Left lobe of liver (tissue), 2 donors: Measurements from ENCODE around the gene KIFAP3. TPM values are rescaled to one million over a fixed set of nuclear protein-coding genes. Genes with fewer than 3 reads are reported as not detected.

Experiments used
- ATAC-seq: fragments of 200-7000 bp; cut with Tn5 transposase; one replicate; pipeline ENCODE4 v1.9.1; 2020; ENCODE audit warnings: mild to moderate bottlenecking, moderate library complexity
- DNase-seq: peaks from one replicate; pipeline ENCODE4 v3.0.0-alpha.2; 2020; ENCODE audit warnings: low spot score
- total RNA-seq: library from RNA; stranded (reverse); gene quantifications from one replicate; pipeline ENCODE4 v1.2.1, GENCODE V29; 2021
- donor health status: DM: no; HTN: no; CAD: no; lungs with moderate emphysema.
- donor health status: DM: no; HTN: yes; CAD: no.

KIFAP3 gene
- total RNA-seq, 1 donor from 2014 or later, result 7.1 TPM

DNA sequence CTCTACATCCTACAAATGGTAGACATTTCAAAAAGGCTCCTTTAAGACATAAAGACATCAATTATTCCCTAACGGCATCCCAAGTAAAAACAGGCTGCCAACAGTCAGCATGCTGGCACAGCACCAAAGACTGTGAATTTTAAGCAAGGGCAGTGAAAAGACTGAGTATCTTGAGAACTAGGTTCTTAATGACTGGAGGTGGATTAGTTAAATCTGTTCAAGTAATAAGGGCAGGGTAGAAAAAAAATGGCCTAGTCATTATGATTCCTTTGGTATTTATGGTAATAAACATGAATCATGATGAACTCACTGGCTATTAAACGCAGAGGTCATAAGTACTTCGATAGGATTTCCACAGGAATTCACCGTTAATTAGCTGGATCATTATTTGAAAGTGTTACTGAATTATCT lies 75.2 kb downstream of the KIFAP3 start:
- DNase-seq (no peak), ATAC-seq (no peak)

DNA sequence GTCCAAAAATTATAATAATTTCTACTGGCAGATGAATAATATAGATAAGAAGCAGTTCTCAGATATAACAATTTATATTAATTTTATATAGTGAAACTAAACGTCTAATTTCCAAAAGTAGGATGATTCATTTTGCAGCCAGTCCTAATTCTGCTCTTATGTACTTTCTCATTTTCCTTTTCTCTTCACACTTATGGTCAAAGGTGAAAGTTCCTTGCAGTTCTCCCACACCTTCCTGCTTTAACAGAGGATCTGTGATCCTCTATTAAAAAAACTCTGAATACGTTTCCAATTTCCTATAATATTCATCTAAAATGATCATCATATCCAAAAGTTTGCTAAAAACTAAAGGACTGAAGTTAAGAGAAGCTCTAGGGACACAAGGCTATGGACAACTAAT lies 78.5 kb downstream of the KIFAP3 start:
- DNase-seq (no peak), ATAC-seq (no peak)

DNA sequence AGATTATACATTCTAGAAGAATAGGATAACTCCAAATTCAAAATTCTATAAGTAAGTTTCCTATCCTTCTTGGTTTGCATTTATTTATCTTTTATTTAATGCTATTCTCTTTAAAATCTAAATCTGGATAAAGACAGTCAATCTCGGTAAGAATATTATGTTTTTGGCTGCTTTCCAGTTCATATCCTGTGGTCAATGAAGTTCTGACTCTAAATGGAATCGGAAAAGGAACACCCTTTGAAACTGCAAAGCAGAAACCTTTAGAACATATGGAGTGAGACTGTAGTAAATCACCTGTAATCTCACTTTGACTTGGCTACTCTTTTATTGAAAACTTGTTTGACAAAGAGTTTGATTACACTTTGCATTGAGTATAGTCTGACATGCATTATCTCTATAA lies 85.2 kb downstream of the KIFAP3 start:
- ATAC-seq (no peak), DNase-seq (no peak)

DNA sequence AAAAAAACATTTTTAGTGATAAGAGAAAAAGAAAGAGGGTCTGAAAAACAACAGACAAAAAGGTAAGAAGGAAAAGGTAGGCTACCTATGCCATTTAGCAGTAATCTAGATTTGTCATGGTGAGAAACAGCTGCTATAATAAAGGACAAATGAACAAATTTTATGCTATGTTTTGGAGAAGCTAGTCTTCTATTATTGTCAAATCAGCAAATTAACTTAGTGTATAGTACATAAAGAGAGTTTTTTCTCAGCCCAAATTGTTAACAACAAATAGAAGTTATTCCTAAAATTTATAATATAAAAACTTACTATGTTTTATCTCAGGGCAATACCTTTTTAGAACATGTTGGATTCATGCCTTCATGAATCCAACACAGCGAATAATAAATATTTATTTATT lies 88.7 kb downstream of the KIFAP3 start:
- ATAC-seq (no peak), DNase-seq (no peak)

DNA sequence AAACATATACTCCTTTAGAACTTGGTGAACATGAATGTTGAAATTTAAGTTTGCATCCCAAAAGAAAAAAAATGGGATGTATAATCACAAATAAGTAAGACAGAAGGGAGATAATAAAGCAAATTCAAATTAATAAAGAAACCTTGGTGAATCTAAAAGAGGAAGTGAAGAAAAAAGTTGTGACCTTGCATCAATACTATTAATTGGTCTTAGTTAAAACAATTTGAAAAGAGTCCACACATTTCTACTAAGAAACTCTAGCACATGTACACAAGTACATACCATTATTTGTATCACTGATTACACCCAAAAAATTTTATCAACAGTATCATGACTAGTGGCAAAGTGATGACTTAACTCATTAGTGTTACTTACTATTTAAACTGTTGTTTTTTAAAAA lies 100.4 kb downstream of the KIFAP3 start:
- DNase-seq, result no peak
- no peak for ATAC-seq

DNA sequence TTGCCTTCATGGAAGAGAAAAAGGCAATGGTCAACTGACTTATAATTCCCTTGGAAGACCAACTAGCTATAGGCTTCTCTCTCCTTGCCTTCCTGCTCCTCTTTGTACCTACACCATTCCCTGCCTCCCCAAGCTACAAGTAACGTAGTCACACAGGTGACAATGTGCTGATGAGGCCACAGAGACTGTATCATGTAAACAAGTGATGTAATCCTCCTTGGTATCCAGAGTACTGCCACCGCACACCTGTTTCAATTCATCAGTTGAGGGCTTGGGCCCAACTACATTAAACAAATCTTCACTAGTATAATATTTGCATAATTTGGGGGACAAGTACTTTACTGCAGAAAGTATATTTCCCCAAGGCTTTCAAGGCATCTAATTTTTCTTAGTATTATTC lies 104.4 kb downstream of the KIFAP3 start:
- ATAC-seq, result no peak

DNA sequence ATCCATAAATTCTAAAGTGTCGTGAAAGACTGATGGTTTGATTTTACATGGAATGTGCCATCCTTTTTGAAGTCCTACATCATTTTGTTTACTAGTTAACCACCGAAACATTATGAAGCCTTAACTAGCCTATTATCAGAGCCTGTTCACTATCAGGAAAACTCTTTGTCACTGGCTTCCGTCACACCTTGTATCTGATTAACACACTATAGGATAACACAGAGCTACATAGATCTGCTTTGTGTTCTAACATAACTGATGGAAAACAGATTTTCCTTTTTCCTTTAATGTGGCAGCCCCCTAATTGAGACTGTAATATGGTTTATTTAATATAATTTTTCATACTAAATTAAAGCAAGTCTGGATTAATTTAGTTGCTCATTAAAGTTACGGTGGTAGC lies 106.3 kb downstream of the KIFAP3 start:
- ATAC-seq (no peak), DNase-seq (no peak)

More for the DNA sequence above, 104.4 kb downstream of the KIFAP3 start:
- DNase-seq, result no peak

DNA sequence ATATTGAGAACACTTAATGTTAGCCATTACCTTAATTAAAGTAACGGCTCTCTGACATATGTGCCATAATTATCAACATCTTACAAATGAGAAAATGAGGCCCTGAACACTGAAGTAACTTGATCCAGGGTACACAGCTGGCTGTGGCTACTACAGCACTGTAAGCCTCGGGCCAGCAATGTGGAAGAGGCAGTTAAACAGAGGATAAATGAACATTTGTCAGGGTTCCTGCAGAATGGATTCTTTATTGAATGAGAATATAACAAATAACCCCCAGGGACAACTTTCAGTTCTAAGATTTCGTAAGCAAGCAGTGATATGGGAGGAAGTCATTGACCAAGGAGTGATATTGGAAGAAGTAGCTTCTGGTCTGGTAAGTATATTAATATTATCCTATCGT lies 110.3 kb downstream of the KIFAP3 start:
- ATAC-seq (no peak), DNase-seq (no peak)

DNA sequence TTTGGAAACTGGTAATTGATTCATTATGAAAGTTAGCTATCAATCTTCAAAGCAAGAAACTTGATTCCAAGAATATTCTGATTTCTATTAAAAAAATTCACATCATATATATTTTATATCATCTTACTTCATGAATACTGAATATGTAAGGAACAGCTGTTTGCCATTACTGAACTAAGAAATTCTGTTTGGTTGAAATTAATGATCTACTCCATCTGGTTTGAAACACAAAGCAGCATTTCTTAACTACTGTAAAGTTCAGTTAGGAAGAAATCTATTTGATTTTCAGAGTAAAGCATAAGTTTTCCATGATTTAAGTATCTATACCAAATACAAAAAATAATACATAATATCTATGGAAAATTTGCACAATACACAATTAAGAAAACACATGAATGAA lies 114.8 kb downstream of the KIFAP3 start:
- ATAC-seq (no peak), DNase-seq (no peak)

DNA sequence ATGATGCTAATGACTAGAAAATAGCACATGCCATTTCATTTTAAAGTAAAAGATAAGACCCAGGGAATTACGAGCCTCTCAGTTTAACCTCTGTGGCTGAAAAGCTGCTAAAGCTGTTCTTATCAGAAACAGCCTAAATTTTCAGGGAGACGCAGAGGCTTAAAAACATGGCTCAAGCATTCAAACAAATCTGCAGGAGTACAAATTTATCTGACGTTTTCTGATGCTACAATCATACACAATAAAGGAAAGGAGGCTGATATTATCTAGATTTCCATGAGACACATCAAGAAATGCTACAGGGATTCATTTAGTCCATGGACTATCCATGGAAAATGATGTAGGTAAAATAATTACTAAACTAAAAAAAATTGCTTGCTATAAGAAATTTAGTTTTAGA lies 115.5 kb downstream of the KIFAP3 start:
- ATAC-seq, result no peak
- DNase-seq, result no peak

DNA sequence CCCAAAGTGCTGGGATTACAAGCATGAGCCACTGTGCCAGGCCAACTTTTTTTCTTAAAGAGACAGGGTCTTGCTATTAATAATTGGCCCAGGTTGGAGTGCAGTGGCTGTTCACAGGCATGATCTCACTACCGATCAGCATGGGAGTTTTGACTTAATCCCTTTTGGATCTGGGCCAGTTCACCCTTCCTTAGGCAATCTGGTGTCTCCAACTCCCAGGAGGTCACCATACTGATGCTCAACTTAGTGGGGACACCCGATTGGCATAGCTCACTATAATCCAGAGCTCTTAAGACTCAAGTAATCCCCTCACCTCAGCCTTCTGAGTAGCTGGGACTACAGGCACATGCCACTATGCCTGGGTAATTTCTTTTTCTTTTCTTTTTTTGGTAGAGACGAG lies 116.6 kb downstream of the KIFAP3 start:
- DNase-seq (no peak), ATAC-seq (no peak)

DNA sequence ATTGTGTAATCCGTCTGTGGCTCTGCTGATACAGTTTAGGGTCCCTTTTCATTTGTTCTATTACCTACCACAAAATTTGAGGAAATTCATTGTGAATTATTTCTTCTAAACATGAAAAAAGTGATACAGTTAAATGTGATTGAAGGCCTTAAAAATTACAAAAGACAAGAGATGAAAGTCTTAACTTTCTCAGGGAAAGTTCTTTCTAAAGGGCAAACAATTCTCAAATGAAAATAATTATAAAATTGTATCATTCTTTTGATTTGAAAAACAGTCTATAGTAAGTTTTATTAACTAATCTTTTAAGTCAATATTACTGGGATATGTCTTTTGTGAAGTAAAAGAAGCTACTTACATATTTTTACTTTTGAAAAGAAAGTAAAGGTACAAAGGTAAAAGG lies 123.4 kb downstream of the KIFAP3 start:
- DNase-seq (no peak), ATAC-seq (no peak)

DNA sequence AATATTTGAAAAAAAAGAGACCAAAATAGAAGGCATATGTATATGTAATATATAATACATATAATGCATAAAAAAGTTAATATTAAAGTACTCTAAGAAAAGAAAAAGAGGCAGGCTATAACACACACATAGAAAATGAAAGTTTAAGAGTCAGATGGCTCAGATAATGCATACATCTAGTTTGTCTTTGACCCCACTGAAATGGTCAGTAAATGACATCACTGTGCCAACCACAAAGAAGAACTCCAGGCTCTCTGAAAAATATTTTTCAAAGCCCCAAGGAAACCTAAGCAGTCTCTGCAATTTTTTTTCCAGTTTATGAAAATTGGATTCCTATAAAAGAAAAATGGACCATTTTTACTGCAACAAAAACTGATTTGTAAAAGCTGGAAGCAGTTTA lies 125.4 kb downstream of the KIFAP3 start:
- no peak for DNase-seq
- no peak for ATAC-seq

DNA sequence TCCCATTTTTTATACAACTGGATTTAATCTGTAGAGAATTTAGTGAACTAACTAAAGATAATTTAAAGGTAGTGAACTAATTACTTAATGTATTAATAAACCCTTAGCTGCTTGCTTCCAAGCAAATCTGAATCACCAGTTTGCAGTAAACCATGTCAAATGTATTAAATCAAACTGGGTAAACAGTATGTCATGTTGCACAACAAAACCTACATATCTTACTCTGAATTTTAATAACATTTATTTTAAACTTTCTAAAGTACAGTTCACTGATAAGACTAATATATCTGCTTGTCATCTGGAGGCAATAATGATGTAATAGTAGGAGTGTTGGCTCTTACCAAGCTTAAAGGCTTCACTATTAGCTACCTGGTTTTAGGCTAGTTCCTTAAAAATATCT lies 128.3 kb downstream of the KIFAP3 start:
- ATAC-seq (no peak), DNase-seq (no peak)

DNA sequence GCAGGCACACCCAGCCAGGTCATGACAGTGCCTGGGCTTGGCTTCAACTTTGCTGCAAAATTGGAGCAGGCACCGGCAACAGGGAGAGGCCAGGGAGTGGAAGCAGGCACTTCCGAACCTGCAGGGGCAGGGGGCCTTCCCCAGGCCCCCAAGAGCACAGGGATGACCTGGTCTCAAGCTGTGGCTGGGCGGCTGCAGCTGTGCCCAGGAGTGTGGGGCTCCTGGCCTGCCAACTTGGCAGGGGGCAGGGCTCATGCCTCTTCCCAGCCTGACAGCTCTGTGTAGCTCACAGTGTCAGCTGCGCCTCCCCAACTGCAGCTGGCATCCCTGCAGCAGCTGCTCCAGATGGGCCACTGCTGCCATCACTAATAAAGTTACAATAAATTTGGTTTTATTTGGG lies 129.3 kb downstream of the KIFAP3 start:
- DNase-seq (no peak), ATAC-seq (no peak)

DNA sequence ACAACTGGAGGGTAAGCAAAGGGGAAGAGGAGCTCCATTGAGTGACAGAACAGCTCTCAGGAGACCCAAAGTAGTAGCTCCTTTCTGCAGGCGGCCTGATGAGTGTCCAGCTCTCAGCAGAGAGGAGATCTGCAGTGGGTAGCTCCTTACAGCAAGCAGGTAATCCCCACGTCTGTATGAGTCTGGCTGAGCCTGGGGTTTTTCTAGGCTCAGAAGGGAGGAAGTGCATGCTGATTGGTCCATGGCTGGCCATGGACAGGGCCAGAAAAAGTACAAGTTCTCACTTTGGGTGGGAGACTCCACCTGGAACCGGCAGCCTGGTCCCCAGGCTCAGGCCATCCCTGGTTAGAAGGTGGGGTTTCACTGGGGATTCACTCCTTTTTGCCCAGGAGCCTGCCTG lies 129.9 kb downstream of the KIFAP3 start:
- ATAC-seq, result no peak
- no peak for DNase-seq

DNA sequence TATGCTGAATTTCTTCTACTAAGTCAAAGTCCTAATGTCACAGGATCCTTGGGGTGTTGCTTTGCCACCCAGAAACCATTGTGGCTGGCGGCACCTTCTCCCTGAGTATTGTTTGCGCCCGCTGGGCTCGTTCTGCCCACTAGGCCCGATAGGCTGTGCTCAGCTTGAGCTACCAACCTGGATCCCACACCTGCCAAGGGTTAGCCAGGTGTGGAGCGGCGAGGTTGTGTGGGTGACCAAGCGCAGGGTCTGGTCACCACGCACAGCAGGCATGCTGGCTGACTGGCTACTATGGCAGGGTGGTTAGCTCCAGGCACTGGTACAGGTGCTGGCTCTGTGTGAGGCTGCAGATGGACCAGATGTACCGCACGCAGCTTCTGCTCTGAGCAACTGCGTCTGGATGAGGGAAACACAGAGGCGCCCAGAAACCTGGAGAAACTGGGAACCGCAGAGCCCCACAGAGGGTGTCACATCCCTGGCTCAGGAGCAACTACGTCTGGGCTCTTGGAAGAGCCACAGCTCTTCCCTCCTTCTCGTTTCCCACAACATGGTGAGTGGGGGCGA lies 130.4 kb downstream of the KIFAP3 start:
- DNase-seq (no peak), ATAC-seq (no peak)

DNA sequence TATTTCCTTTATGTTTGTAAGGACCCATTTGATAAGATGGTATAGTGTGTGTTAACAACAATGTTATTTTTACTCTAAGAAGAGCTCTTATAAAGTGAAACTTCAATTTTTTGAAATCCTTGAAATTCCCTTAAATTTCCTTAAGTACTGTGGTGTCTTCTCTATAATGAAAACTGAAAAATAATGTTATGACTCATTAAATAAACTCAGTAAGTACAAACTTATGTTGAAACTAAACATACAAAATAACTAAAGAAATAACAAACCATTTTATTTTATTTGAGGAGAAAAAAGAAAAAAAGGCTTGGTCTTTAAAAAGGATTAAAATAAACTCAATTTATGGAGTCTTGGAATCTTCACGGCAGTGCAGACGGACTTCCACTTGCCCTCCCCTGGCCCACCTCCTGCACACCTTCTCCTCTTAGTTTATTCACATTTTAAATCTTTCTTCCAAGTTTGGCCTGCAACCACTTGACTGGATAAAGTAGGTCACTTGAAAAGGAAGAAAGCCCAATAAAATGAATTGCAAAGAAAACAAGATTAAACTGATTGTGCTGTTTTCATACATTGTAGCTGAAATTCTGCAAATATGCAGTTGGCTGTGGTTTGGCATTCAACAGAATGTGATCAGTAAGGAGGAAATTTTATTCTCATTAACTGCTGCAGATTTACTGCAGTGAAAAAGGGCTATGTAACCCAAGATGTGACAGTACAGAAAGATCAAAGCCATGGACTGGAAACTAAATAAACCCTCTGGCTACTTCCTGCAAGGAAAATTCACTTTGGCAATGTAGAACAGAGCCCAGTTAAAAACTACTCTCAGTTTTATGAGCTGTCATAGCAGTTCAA lies 132.3 kb downstream of the KIFAP3 start:
- ATAC-seq (no peak), DNase-seq (no peak)

DNA sequence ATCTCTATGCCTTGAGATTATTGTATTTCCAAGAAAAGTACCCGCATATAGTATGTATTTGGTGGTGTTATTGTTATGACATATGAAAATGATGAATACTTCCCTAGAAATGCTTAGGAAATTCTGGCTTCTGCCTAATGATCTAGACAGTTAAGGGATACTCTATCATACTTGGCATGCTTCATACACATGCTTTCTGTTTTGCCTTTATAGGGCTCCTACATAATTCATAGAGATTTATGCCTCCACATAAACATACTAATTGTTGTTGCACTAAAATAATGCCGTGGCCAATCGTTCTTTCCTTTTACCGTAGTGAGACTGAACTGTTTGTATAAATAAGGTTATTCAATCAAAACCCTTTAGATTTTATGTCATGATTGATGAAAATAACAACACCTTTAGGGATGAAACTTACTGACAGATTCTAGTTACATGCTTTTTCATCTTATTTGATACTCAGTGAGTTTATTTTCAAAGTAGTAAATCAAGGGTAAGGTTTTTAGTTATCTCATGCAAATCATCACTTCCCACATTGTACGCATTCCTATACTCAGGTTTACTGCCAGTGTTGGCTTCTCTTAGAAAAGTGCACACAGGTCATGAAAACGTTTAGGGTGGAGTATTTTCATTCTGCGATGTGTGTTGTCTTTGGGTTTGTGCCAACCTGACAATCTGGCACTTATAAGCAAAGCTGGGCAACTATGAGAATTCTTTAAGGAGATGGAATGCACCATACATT lies 140.3 kb downstream of the KIFAP3 start:
- DNase-seq (no peak), ATAC-seq (no peak)

DNA sequence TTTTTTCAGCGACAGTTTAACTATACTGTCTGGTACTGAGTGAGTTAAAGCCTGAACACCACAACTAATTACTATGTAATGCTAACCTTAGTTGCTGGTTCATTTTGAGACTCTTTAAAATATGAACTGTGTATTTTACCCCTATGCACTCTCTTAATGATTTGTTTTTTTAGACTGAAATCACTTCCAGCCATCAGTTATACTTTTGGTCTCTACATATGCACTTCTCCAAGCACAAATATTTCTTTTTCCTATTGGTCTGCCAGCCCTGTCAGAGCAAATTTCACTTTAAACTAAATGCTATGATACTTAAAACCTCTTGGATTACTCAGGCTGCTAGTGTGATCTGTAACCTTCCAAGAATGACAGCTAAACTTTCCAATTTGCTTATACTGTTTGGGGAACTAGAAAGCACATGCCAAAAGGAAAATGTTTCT lies 142.7 kb downstream of the KIFAP3 start:
- ATAC-seq (no peak), DNase-seq (no peak)

DNA sequence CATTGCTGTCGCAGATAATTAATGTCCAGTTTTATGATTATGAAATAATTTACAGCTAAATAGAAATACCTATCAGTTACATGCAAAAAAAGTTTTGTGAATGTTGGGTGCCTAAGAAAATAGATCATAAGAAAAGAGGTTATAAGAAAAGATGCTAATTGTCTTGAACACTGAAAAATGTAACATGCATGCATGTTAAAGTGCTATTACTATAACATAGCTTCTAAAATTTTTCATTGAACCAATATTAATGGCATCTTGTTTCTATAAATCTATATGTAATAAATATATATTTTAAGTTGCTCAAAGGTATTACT lies 145.3 kb downstream of the KIFAP3 start:
- ATAC-seq (no peak), DNase-seq (no peak)
